Gastroesophageal sphincter (tissue), 3 donors: ENCODE results near the gene NRG2.

Experiments used
- EP300 ChIP-seq: sonication (generic); formaldehyde crosslinking; IDR thresholded peaks from one replicate; pipeline ENCODE4 v1.6.1; 2017; ENCODE audit warnings: antibody characterized with exemption, mild to moderate bottlenecking
- POLR2A ChIP-seq, 2 donors: fragments of 450-650 bp; IDR thresholded peaks; one replicate each; pipeline ENCODE4 v1.6.1; 2017; ENCODE audit warnings: antibody characterized with exemption in 2 of 2, mild to moderate bottlenecking in 2 of 2, moderate library complexity in 1 of 2
- TF ChIP-seq, protein P1 (sequence below), 4 experiments: fragments of 200-600 bp in 2 of 4; fragments of 450-650 bp in 2 of 4; sonication (generic) in 1 of 4; IDR thresholded peaks; one replicate each; pipeline ENCODE4 v1.5.1; 2017 to 2019; ENCODE audit warnings: antibody characterized with exemption in 4 of 4, mild to moderate bottlenecking in 2 of 4, moderate library complexity in 2 of 4

DNA sequence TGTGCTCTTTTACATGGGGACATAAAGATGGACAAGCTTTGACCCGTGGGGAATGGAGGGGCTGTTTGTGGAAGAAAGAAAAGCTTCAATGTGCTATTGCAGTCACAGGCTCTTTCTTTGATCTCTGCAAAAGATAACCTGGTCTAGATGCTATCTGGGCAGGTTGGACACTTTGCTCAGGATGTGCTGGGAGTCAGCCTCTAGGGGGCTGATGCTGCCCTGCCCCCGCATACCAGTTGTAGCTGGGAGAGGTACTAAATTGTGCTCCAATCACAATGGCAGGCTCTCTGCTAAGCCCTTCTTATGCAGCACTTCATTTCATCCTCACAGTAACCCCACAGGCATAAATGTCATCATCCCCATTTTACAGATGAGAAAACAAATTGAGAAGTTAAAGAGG lies 180.3 kb downstream of the NRG2 start:
- TF ChIP-seq POLR2A (IDR thresholded peaks at IDR 0.05) (no peak), EP300 (no peak)
- TF ChIP-seq, protein P1, sequence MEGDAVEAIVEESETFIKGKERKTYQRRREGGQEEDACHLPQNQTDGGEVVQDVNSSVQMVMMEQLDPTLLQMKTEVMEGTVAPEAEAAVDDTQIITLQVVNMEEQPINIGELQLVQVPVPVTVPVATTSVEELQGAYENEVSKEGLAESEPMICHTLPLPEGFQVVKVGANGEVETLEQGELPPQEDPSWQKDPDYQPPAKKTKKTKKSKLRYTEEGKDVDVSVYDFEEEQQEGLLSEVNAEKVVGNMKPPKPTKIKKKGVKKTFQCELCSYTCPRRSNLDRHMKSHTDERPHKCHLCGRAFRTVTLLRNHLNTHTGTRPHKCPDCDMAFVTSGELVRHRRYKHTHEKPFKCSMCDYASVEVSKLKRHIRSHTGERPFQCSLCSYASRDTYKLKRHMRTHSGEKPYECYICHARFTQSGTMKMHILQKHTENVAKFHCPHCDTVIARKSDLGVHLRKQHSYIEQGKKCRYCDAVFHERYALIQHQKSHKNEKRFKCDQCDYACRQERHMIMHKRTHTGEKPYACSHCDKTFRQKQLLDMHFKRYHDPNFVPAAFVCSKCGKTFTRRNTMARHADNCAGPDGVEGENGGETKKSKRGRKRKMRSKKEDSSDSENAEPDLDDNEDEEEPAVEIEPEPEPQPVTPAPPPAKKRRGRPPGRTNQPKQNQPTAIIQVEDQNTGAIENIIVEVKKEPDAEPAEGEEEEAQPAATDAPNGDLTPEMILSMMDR (IDR thresholded peaks at IDR 0.05) = no peak
